GM21786 (cell line): ENCODE measurements around the gene GALNT5.

ENCODE experiments used
- ATAC-seq: cut with Tn5 transposase; IDR thresholded peaks from one replicate; pipeline ENCODE4 v1.9.1; 2021; ENCODE audit not compliant: unreplicated experiment

The GALNT5 gene

GRCh38 chr2:157283468-157283867, 26.0 kb downstream of the GALNT5 start:
- no peak for ATAC-seq

- ATAC-seq = no peak
Observed at GRCh38 chr2:157287160-157287559, 29.7 kb downstream of the GALNT5 start.

DNA sequence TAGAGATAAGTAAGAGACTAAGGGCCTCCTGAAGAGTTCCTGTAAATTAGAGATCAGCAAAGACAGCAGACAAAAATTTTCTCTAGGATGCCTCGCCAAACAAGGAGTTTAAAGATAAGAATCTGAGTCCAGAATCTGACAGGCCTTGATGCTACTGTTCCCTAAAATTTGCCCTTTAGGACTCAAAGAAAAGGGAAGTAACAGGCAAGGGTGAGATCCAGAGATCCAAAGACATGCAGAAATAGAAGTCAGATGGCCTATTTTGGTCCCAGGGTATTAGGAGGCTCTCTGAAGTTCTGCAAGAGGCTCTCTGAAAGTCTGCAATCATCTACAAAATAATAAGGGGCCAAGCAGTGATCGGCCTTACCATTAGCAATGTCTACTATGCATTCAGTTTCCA, 33.0 kb downstream of the GALNT5 start:
- no peak for ATAC-seq

GRCh38 chr2:157291018-157291417, 33.5 kb downstream of the GALNT5 start:
- no peak for ATAC-seq

DNA sequence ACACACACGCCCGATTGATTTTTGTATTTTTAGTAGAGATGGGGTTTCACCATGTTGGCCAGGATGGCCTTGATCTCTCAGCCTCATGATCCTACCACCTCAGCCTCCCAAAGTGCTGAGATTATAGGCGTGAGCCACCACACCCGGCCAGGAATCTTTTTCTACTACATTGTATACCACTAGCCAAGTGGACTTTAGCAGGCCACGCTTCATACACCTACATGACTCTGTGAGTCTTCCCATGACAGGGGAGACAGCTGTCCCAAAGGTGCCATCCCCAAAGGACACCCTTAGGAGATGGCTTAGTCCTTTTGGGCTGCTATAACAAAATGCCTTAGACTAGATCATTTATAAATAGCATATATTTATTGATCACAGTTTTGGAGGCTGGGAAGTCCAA, 35.3 kb downstream of the GALNT5 start:
- no peak for ATAC-seq

DNA sequence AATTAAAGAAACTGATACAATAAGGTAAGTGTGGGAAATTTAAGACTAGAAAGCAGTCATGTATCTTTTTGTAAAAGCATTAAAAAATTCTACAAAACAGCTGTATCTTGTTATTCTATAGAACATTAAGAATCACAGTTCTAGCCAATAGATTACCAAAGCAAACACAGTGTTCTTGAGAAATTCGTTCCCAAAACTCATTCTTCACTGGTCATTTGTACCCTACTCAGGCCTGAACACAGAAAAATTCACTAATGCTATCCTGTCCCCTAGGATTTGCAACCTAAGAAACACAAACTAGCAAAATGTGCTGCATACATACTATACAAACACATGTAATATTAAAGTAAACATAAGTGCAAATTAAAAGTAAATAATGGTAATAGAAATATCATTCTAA, 39.0 kb downstream of the GALNT5 start:
- no peak for ATAC-seq

GRCh38 chr2:157296958-157297357, 39.5 kb downstream of the GALNT5 start:
- no peak for ATAC-seq

DNA sequence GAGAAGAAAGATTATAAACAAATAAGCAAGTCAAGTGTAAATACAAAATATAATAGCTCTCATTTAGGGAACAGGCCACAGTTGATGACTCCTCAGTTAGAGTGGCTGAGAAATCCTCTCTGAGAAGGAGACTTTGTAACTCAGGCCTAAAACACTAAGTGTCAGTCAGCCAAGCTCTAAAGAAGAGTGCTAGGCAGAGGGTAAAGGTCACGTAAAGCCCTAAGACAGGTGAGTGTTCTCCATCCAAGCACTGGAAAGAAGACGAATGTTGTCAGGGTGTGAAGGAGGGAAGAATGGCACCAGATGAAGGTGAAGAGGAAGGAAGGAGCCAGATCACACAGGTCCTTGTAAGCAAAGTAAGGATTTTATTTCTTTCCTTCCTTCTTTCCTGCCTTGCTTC, 43.8 kb downstream of the GALNT5 start:
- ATAC-seq = no peak

GRCh38 chr2:157302492-157303099, 45.1 kb downstream of the GALNT5 start:
- ATAC-seq = peak; percentile 82

GRCh38 chr2:157303612-157304011, 46.1 kb downstream of the GALNT5 start:
- ATAC-seq = no peak

DNA sequence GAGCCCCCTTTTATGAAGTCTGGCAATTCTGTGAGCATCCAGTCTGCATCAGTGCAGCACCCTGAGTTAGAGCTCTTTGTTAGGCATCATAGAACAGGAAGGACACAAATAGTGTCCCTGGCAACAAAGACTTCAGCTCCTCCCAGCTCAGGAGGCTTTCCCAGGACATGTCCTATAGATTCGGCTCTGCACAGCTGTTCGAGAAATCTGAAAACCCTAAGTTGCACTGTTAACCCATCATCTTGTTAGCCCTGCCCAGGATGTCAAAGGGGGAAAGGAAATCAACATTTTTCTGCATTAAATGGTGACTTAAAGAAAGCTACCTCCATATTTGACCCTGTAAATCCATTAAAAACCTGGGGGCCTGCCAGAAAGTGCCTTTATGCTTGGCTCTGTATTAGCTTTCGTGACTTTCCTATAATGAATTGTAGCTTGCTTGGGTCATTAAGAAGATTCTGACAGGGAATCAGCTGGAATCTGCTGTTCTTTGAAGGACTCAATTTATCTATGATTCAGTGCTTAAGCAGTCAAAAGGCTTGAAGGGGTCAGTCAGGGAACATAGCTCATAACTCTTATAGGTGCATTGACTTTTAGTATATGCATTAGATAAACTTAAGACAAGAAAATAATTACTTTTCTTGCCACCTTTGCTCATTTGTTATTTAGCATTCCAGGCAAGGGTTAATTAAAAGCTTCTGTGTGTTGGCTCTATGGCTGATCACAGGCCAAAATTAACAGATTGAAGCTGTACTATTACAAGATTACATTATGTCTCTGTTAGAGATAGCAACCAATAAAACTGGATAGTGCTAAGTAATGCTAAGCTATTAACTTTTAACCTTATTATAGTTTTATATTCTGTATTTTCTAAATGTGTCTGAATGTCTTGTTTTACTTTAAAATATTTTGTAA, 47.6 kb downstream of the GALNT5 start:
- no peak for ATAC-seq

GRCh38 chr2:157305723-157306110, 48.2 kb downstream of the GALNT5 start:
- no peak for ATAC-seq

DNA sequence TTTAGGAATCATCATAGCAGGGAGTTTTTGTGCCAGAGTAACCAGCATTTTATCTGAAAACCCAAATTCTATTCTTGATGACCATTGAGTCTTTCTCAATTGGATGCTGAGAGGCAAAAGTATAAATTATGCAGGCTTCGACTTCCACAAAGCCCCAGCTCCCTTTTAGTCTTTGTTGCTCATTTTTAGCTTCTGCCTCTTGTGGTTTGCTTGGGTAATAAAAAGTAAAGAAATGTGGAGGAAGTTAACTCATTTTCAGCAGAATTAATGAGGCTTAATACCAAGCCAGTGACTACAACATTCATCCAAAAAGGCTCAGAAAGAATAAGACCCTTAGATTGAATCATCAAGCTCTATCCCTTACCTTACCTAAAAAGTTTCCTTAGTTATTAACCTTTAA, 49.5 kb downstream of the GALNT5 start:
- no peak for ATAC-seq

DNA sequence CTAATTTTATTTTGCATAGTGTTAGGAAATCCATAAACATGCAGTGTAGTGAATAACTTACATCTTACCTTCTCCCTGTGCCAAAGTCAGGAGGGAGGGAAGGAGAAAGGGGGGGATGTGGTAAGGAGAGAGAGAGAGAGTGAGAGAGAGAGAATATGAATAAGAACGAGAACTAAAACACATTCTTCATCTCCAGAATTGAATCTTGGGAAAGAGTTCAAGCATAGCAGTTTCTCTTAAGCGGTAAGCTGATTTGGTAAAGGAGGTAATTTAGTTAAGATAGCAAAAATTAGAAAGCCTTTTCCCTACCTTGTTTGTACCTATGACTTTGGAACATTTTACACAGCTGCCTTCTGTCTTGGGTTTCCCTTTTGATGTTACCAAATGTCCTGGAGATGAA, 52.4 kb downstream of the GALNT5 start:
- ATAC-seq = no peak

DNA sequence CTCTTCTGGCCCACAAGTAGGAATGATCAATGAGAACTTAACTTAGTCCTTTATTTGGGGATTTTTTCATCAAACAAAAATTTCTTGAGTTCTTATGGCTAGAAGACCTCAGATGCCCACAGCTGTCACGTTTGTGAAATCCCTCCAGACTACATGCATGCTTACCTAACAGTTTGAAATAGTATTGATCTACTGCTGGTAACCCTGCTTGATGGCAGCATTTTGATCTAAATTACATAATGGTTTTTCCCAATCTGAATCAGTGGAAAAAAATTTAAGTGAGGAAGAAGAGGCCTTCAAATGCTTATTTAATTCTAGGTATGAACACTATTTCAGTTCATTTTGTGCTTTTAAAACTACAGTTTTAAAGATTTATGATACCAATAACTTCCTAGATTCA, 54.2 kb downstream of the GALNT5 start:
- no peak for ATAC-seq

DNA sequence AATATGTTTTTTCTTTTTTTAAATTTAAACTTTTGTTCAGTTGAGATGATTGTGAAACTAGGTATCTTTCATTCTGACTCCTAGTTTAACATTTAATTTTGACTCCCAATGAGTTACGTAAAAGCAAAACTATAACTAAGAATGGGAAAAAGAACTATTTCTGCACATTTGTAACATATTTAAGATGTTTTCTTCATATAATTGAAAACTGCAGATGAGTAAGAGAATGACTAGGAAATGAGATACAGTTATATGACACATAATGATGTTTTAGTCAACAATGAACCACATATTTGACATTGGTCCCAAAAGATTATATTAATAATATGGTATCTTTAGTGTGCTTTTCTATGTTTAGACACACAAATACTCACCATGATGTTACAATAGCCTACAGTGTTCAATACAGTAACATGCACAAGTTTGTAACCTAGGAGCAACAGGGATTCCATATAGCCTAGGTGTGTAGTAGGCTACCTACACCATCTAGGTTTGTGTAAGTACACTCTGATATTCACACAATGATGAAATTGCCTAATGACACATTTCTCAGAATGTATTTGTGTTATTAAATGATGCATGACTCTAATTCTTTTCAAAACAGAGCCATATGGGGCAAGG, 55.5 kb downstream of the GALNT5 start:
- no peak for ATAC-seq

DNA sequence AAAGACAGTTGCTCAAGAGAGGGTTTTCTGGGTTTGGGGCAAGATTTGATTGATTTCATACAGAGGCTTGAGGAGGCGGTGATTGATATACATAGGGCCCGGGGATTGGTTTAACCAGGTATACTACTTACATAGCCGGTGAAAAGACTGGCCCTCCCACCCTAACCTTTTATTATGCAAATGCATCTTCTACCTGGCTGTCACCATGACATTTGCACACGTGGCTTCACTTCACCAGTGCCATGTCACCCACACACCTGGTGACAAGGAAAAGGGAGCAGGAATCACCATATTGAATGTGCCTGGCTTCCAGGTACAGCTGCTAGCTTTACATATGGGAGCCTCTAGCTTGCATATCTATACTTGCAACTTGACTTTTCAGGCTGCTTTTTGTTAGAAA, 58.4 kb downstream of the GALNT5 start:
- ATAC-seq = no peak

GRCh38 chr2:157318884-157319283, 61.4 kb downstream of the GALNT5 start:
- no peak for ATAC-seq

DNA sequence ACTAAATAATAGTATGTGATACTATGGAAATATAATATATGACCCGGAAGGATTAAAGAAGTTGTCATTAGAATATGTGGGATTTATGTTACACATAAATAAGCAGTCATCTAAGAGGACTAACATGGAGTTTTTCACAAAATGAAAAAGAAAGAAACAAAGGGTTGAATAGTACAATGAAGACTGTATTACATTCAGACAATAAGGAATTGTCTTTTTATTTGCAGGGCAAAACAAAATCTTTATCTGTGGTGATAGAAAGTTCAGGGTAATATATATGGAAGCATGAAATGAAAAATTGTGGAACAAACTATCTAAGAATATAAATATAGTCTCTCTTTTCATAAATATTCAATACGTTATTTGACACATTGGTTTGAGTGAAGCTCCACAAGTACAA, 62.3 kb downstream of the GALNT5 start:
- ATAC-seq = no peak

GRCh38 chr2:157320409-157320808, 62.9 kb downstream of the GALNT5 start:
- ATAC-seq = no peak

DNA sequence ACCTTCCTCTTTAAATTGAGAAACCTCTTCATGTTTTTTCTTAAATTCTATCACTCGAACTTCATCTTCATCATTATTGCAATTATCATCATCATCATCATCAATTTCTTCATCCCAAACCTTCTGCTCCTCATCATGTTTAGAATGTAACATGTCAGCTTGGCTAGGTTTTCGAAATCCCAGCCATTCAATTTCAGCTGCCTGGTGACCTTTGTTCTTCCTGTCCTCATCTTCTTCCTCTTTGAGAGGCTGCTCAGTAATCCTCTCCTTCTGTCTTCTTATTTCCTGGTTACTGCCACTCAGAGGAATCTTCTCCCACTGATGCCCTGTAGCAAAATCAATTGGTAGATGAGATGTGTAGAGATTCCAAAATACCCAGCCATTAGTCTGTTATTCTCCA, 64.0 kb downstream of the GALNT5 start:
- ATAC-seq = no peak

DNA sequence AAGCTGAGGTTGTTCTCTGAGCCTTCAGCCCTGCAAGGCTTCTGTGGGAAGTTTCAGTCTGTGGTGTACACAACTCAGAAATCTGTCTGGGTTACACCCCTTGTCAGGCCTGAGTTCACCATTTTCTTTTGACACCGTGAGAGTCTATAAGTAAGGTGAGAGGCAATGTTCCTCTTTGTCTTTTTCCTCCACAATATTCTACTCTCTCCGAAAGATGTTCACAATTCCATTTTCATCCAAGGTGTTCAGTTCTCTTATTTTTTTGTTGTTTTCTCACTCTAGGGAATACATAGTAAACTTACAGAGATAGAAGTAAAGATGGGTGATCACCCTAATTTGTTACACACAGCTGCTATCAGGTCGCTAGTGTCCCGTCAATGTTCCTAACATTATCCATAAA, 64.9 kb downstream of the GALNT5 start:
- ATAC-seq = no peak
